Testis (tissue), 3 donors: ENCODE measurements around the gene CHADL. TPM values are rescaled to one million over a fixed set of nuclear protein-coding genes. Genes with fewer than 3 reads are reported as not detected.

ENCODE experiments used
- DNase-seq: peaks from one replicate; pipeline ENCODE4 v3.0.0-alpha.2; 2019
- H3K27ac ChIP-seq, 2 donors: fragments of 200-600 bp; sonication (generic); one replicate each; pipeline ENCODE4 v1.5.1; 2019
- H3K27me3 ChIP-seq: fragments of 200-600 bp; sonication (generic); one replicate; pipeline ENCODE4 v1.5.1; 2019
- H3K36me3 ChIP-seq: fragments of 200-600 bp; sonication (generic); one replicate; pipeline ENCODE4 v1.5.1; 2017; ENCODE audit warnings: low read depth; ENCODE audit errors: missing control alignments
- H3K4me1 ChIP-seq: fragments of 200-600 bp; sonication (generic); one replicate; pipeline ENCODE4 v1.5.1; 2019
- H3K4me3 ChIP-seq, 2 donors: fragments of 200-600 bp; sonication (generic); one replicate each; pipeline ENCODE4 v1.5.1; 2017 to 2019
- H3K9me3 ChIP-seq: fragments of 200-600 bp; sonication (generic); one replicate; pipeline ENCODE4 v1.5.1; 2017
- CTCF ChIP-seq, 3 experiments: fragments of 450-650 bp in 2 of 3; fragments of 200-600 bp in 1 of 3; sonication (generic) in 1 of 3; IDR thresholded peaks; one replicate each; pipeline ENCODE4 v1.5.1; 2016 to 2019; ENCODE audit warnings: antibody characterized with exemption in 3 of 3, mild to moderate bottlenecking in 2 of 3, moderate library complexity in 1 of 3
- POLR2A ChIP-seq: fragments of 450-650 bp; IDR thresholded peaks from one replicate; pipeline ENCODE4 v1.6.1; 2017; ENCODE audit warnings: antibody characterized with exemption, mild to moderate bottlenecking, moderate library complexity
- WGBS, 2 donors: methylation state at CpG; one replicate each; pipeline ENCODE4 v1.1.5; 2018; 5-methylcytosine and 5-hydroxymethylcytosine counted together
- intact Hi-C: fragments of 100-400 bp; cut with DNase I; formaldehyde crosslinking; loops from one replicate; pipeline ENCODE4 v1.15.1; 2023; ENCODE audit warnings: low total_unique reads
- polyA plus RNA-seq: library from polyadenylated mRNA; stranded (reverse); fragments of 350-450 nt; fragmentation: Illumina TruSeq; extraction: RNeasy Lipid Tissue Mini Kit (QIAGEN cat#74804); gene quantifications from one replicate; pipeline ENCODE4 v1.2.3, GENCODE V29; 2014; ENCODE audit warnings: low read depth, low replicate concordance; ENCODE audit not compliant: insufficient read depth
- total RNA-seq, 2 donors: library from RNA; depleted of rRNA; stranded (reverse); fragments of >200 nt; gene quantifications; one replicate each; pipeline ENCODE4 v1.2.3, GENCODE V29; 2016

Gene CHADL
- total and polyA plus RNA-seq, 3 donors from 2014 or later: 6.5 to 12.8 (median 9.1) TPM

- H3K27me3 ChIP-seq: no peaks in the 10 kb centered on the region
- no peaks in the 10 kb centered on the region for H3K36me3 ChIP-seq
- no peaks in the 10 kb centered on the region for H3K9me3 ChIP-seq
- H3K27ac ChIP-seq: no peak overlapping the region
- TF ChIP-seq CTCF (IDR thresholded peaks at IDR 0.05) (no peak), POLR2A (no peak)
- 83 to 95% methylated on average over 9 of the region's 9 CpGs for WGBS, 2 donors
- intact Hi-C loops: no loop called here
- DNase-seq: no peak
- no peak overlapping the region for H3K4me3 ChIP-seq
- H3K4me1 ChIP-seq: no peaks in the 10 kb centered on the region
Measured at GRCh38 chr22:41222846-41223507, 17.8 kb downstream of the CHADL start.

- Histone ChIP-seq H3K27ac (peak overlapping the region in 1 of 2 donors; percentile 76), H3K27me3 (no peaks in the 10 kb centered on the region), H3K4me3 (no peak overlapping the region), H3K36me3 (no peaks in the 10 kb centered on the region), H3K4me1 (no peaks in the 10 kb centered on the region), H3K9me3 (no peaks in the 10 kb centered on the region)
- TF ChIP-seq POLR2A (no peak), CTCF (IDR thresholded peaks at IDR 0.05) (no peak)
- peak; percentile 69 for DNase-seq
- intact Hi-C loops: no loop called here
- WGBS, 2 donors: 57 to 72% methylated on average over 6 to 16 of the region's 16 CpGs
Measured at GRCh38 chr22:41217553-41218157, 23.1 kb downstream of the CHADL start.

- no peak for DNase-seq
- TF ChIP-seq POLR2A (no peak), CTCF (IDR thresholded peaks at IDR 0.05) (no peak)
- WGBS, 2 donors: 72 to 79% methylated on average over 9 to 13 of the region's 13 CpGs
- intact Hi-C loops: no loop called here
- Histone ChIP-seq H3K9me3 (no peaks in the 10 kb centered on the region), H3K27me3 (no peaks in the 10 kb centered on the region), H3K27ac (peak overlapping the region in 1 of 2 donors; percentile 76), H3K36me3 (no peaks in the 10 kb centered on the region), H3K4me1 (no peaks in the 10 kb centered on the region), H3K4me3 (no peak overlapping the region)
Measured at GRCh38 chr22:41216984-41217383, 23.7 kb downstream of the CHADL start.

GRCh38 chr22:41215926-41216325 is 24.8 kb downstream of the CHADL start:
- no peaks in the 10 kb centered on the region for H3K4me1 ChIP-seq
- intact Hi-C loops: no loop called here
- 92 to 94% methylated on average over 6 to 7 of the region's 7 CpGs for WGBS, 2 donors
- H3K9me3 ChIP-seq: no peaks in the 10 kb centered on the region
- no peaks in the 10 kb centered on the region for H3K36me3 ChIP-seq
- H3K27ac ChIP-seq: no peak overlapping the region
- no peaks in the 10 kb centered on the region for H3K27me3 ChIP-seq
- H3K4me3 ChIP-seq: no peak overlapping the region
- no peak for DNase-seq
- TF ChIP-seq CTCF (IDR thresholded peaks at IDR 0.05): no peak
- TF ChIP-seq POLR2A: no peak

- Histone ChIP-seq H3K4me1 (no peaks in the 10 kb centered on the region), H3K36me3 (no peaks in the 10 kb centered on the region), H3K27ac (no peak overlapping the region), H3K9me3 (no peaks in the 10 kb centered on the region), H3K27me3 (no peaks in the 10 kb centered on the region), H3K4me3 (no peak overlapping the region)
- intact Hi-C loops: no loop called here
- no peak for DNase-seq
- 95 to 99% methylated on average over 10 of the region's 10 CpGs for WGBS, 2 donors
- TF ChIP-seq POLR2A: no peak
- no peak for TF ChIP-seq CTCF (IDR thresholded peaks at IDR 0.05)
Measured at GRCh38 chr22:41215409-41215808, 25.3 kb downstream of the CHADL start.
